GM21390 (cell line): ENCODE results near the gene MLLT10.
"Not testable (repeated sequence)": the region's sequence is repeated elsewhere in the genome, so short reads cannot be mapped to it uniquely, and the experiment has no call there.

Source experiments
- ATAC-seq: cut with Tn5 transposase; IDR thresholded peaks from one replicate; pipeline ENCODE4 v1.9.1; 2021; ENCODE audit not compliant: unreplicated experiment

The MLLT10 gene

DNA sequence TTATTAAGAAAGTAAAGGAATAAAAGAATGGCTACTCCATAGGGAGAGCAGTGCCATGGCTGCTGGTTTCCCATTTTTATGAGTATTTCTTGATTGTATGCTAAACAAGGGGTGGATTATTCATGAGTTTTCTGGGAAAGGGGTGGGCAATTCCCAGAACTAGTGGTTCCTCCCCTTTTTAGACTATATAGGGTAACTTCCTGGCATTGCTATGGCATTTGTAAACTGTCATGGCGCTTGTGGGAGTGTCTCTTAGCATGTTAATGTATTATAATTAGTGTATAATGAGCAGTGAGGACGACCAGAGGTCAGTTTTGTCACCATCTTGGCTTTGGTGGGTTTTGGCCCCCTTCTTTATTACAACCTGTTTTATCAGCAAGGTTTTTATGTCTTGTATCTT, 40.5 kb downstream of the MLLT10 start:
- ATAC-seq, result not testable (repeated sequence)

DNA sequence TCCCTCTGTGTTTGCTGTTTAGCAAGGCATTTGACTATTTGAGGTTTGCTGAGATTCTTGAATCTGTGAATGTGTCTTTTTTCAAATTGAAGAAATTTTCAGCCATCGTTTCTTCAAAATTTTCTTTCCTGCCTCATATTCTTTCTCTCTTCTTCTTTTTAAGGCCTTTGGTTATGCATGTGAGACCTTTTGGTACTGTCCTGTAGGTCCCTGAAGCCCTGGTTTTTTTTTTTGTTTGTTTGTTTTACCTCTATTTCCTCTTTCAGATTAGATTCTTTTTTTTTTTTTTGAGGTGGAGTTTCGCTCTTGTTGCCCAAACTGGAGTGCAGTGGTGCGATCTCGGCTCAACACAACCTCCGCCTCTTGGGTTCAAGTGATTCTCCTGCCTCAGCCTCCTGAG, 45.3 kb downstream of the MLLT10 start:
- no peak for ATAC-seq

DNA sequence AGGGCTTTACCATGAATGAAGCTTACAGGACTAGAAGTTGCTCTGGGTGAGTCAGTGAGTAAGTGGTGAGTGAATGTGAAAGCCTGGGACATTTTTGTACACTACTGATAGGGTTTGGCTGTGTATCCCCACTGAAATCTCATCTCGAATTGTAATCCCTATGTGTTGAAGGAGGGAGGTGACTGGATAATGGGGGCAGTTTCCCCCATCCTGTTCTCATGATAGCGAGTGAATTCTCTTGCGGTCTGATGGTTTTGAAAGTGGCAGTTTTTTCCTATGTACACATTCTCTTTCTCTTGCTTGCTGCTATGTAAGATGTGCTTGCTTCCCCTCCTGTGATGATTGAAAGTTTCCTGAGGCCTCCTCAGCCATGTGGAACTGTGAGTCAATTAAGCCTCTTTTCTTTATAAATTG, 47.4 kb downstream of the MLLT10 start:
- peak; percentile 78 for ATAC-seq

DNA sequence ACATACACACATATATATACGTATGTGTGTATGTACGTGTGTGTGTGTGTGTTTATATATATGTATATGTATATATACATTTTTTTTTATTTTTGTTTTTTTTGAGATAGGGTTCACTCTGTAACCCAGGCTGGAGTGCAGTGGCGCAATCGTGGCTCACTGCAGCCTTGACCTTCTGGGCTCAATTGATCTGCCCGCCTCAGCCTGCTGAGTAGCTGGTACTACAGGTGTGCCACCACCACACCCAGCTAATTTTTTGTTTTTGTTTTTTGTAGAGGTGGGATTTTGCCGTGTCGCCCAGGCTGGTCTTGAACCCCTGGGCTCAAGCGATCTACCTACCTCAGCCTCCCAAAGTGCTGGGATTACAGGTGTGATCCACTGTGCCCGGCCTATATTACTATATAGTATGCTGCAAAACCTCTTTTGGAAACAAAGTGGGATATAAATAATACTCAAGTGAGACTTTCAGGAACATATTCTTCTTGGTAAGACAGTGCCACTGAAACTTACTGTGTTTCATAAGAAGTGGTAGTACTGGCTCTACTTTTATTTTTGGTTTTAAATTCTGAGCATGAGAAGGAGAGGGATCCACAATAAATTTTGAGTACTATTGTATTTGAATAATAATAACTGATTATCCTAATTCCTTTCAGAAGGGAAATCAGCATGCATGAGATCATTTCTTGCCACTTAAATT, 51.0 kb downstream of the MLLT10 start:
- no peak for ATAC-seq

DNA sequence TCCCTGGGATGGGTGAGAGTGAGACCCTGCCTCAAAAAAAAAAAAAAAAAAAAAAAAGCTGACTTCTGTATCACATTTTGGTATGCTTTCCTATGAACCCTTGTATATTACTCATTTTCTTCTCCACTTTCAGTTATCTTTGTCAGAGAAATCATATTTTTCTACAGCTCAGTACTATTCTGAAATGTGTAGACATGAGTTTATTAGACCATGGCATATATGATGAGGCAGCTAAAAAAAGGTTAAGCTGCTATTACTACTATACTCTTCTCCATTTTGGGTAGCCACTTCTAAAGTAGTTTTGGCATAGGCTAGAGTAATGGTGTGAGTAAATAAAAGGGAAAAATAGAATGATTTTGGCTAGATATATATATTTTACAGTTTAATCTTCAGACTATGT, 53.4 kb downstream of the MLLT10 start:
- no peak for ATAC-seq

DNA sequence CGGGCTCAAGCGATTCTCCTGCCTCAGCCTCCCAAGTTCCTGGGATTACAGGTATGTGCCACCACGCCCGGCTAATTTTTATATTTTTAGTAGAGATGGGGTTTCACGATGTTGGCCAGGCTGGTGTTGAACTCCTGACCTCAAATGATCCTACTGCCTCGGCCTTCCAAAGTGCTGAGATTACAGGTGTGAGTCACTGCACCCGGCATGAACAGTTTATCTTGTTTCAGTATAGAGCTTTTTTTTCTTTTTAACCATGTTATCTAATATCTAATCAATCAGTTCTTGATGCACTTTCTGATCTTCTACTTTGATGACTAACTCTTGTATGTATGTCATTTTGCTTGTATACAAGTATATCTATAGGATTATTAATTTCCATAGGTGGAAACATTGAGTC, 54.1 kb downstream of the MLLT10 start:
- ATAC-seq, result not testable (repeated sequence)

DNA sequence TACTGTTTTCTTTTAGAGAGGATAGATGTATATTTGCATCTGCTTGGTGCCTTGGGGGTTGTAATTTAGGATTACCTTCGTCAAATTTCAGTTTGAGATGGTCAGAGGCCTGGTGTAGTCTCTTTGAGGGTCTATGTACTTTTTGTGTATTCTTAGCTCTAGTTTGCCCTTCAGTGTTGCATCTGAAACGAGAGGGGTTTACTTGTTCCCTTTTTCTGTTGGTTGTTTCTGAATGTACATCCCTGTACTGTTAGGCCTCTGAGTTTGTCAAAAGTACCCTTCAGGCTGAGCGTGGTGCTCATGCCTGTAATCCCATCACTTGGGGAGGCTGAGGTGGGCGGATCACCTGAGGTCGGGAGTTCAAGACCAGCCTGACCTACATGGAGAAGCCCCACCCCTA, 60.0 kb downstream of the MLLT10 start:
- ATAC-seq, result no peak

DNA sequence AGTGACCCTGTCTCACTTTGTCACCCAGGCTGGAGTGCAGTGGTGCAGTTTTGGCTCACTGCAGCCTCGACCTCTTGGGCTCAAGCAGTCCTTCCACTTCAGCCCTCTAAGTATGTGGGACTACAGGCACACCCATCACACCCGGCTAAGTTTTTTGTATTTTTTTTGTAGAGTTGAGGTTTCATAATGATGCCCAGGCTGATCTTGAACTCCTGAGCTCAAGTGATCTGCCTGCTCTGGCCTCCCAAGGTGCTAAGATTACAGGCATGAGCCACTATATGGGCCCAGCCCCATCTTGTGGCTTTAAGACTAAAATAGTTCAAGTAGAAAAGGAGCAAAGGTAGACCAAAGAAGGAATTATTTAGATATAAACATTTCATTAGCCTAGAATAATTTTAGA, 65.5 kb downstream of the MLLT10 start:
- ATAC-seq, result no peak

DNA sequence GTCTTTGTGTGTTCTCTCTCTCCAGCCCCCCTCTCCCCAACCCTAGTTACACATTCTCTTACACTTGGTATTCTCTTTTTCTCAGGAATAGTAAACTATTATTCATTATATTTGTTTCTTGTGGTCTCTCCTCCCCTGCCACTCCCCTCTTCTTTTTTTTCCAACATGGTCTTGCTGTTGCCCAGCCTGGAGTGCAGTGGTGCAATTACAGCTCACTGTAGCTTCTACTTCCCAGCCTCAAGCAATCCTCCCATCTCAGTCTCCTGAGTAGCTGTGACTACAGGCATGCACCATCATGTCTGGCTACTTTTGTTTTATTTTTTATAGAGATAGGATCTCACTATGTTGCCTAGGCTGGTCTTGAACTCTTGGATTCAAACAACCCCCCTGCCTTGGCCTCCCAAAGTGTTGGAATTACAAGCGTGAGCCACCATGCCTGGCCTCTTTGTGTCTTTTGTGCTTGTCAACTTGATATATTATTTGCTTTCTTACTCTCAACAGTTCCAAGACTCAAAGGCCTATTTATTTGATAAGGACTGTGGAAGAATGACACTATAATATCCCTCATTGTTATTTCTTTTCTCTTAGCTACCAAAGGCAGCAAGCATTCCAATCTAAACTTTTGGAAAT, 66.9 kb downstream of the MLLT10 start:
- no peak for ATAC-seq

DNA sequence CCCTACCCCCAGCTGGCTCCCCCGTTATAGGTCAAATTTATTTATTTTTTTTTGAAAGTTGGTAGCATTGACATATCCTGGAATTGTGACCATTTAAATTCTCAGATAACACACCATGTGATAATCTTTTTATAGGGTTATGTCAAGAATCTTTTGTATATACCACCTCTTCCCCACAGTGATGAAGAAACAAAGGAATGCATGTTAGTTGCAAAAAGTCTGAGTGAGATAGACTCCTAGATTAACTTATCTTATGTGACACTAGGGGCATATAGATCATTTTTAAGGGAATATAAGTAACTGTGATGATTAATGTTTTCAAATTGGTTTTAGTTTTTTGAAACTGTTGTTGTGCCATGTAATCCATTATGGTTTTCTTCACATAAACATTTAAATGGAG, 68.3 kb downstream of the MLLT10 start:
- no peak for ATAC-seq

DNA sequence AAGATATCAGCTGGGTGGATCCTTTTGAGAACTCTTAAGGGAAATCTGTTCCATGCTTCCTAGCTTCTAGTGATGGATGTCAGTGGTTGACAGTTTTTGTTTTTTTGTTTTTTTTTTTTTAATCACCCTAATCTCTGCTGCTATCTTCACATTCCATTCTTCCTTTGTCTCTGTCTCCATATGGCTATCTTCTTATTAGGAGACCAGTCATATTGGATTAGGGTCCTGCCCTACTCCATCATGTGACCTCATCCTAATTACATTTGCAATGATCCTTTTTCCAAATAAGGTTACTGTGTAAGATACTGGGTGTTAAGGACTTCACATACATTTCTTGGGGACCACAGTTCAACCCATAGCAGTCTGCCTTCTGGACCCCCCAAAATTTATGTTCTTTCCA, 69.7 kb downstream of the MLLT10 start:
- ATAC-seq, result no peak

DNA sequence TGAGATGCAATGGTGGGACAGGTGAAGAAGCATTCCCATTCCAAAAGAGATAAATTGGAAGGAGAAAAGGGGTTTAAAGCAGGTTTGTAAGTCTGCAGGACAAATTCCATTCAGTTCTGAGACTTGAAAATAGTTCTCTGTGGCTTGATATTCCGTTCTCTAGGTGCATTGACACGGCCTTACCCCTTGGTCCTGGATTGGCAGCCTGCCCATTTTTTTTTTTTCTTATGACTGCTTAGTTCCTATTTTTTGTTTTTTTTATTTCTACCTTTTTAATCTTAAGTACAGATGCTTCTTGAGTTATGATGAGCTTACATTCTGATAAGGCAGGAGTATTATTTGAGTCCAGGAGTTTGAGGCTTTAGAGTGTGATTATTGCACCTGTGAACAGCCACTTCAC, 70.6 kb downstream of the MLLT10 start:
- no peak for ATAC-seq

DNA sequence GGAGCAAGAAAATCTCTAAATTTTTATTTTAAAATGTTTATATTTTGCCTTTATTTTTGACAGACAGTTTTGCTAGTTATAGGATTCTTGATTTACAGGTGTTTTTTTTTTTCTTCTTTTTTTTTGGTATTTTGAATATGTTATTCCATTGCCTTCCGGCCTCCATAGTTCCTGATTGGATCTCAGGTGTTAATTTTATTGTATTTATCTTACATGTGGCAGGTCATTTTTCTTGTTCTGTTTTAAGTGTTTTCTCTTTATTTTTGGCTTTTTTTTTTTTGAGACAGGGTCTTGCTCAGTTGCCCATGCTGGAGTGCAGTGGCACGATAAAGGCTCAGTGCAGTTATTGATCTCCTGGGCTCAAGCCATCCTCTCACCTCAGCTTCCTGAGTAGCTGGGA, 73.9 kb downstream of the MLLT10 start:
- ATAC-seq, result no peak

DNA sequence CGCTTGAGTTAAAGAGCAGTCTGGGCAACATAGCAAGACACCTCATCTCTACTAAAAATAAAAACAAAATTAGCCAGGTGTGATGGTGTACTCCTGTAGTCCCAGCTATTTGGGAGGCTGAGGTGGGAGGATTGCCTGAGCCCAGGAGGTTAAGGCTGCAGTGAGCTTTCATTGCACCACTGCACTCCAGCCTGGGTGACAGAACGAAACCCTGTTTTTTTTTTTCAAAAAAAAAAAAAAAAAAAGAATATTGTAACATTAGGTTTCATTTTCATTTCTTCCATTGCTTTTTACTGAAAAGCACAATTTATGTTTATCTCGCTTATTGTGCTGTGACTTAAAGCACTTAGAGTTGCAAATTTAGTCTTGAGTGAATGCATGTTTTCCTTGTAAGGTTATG, 80.0 kb downstream of the MLLT10 start:
- ATAC-seq, result no peak

DNA sequence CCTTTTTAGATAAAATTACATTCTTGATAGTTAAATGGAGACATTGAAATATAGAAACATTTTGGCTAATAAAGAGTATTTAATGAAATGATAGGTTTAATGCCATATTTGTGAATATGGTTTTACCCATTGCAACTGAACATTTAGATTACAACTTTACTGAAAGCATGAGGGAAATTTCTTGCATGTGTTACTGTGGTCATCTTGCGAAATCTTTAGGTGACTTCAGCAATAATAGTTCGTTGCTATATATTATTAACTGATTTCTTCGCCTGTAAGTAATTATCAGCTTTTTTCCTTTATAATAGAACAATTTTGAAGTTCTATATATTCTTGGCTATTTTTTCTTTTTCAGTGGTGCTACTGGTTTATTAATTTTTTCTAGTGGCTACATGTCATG, 83.2 kb downstream of the MLLT10 start:
- no peak for ATAC-seq

DNA sequence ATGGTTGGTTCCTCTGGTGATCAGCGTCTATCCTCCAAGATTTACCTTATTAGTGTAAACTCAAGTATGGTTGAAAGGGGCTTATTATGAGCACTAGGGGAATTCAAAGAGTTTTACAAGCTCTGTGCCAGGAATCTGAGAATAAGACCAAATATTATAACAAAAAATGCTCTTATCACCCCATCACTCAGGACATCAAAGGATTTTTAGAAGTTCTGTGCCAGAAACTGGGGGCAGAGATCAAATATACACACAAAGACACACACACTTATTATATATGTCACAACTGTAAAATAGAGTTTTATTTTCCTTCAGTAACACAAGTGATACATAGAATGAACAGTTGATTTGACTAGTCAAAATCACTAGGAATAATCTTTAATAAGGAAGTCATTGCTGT, 89.3 kb downstream of the MLLT10 start:
- ATAC-seq, result no peak

DNA sequence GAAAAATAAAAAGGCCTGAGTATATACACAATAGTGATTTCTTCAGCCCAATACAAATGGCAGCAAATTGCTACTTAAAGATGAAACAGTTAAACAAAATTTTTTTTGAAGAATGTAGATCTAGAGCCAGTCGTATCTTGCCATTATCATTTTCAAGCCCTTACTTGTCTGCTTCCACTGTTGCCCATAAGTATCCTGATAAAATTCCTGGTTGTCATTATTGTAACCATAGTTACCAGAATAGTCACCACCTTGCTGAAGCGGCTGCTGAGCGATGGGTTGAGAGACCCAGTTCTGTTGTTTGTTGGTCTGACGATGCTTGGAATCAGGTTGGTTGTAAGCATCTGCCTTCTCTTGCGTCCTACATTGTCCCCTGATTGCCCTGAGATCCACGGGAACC, 90.4 kb downstream of the MLLT10 start:
- not testable (repeated sequence) for ATAC-seq

DNA sequence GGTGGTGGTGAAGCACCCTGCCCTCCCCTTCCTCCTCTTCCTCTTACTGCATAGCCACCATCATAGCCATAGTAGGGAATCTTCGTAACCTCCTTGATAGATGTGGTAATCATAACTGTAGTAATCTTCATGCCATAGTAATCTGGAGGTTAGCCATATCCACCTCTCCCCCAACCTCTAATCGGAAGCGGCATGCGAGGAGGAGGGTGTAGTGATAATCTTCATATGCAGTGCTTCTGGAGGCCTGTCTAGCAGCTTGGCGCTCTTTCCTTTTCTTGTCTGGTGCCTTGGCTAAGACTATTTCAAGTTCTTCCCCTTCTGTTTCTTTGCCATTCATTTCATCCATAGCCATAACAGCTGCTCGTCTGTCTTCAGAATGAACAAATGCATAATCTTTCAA, 90.9 kb downstream of the MLLT10 start:
- no peak for ATAC-seq

DNA sequence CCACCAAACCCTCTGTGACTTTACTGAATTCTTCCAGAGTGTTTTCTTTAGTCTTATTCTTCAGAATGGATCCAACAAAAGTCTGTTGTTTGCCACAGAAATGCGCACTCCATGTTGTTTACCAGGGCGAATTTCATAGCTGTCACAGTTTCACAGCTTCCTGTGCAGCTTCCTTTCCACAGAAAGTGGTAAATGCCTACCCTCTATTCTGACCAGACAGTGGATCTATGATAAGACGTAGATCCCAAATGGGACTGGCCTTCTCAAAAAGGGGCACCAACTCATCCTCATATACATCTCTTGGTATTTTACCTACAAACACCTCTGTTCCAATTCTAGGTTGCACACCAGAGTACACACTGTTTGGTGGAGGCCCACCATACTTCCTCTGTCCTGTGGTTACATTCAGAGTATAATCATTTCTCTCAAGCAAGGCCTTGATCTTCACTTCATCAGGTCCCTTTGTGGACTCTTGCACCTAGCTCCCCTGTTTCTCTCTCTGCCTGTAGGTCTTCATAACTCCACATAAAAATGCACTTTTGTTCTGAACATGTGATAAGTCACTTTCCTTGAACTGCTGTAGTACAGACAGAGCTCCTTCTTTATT, 91.7 kb downstream of the MLLT10 start:
- no peak for ATAC-seq

DNA sequence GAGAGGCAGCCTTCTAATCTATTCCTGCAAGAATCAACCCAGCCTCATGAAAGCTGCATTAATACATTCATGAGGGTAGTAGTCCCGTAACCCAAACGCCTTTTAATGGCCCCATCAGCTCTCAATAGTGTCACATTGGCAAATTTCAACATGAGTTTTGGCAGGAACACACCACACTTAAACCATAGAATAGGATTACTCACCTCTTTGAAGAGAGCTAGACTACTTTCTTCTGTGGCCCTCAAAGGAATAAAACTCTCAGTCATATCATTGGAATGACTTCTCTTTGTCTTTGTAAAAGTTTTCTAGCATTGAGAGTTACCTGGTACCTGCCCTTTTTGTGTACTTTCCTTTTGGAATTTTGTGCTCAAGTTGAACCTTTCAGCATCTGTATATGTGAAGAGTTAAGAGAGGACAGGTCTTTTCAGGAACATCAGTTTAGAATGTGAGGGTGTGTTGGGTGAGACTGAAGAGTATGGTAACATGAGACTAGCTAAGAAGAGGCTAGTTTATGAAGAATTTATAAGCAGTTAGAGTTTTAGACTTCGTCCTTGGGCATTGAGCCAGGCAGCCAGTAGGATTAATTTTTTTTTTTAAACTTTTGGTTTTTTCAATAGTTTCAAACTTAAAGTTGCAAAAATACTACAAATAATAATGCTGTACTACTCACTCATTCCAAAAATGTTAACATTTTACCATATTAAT, 92.6 kb downstream of the MLLT10 start:
- ATAC-seq, result no peak

DNA sequence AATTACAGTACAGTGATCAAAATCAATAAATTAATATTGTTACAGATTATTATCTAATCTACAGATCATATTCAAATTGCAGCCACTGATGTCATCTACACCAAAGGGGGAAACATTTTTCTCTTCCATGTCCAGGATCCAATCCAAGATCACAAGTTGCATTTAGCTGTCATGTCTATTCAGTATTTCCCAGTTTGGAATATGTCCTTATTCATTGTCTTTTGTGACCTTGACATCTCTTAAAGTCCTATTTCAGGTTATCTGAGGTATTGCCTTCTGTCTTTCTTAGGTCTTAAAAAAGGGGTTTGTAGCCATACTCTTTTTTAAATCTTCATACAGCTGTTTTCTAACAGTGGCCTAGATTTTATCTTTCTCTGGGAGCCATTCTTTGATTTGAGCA, 93.3 kb downstream of the MLLT10 start:
- ATAC-seq, result no peak

DNA sequence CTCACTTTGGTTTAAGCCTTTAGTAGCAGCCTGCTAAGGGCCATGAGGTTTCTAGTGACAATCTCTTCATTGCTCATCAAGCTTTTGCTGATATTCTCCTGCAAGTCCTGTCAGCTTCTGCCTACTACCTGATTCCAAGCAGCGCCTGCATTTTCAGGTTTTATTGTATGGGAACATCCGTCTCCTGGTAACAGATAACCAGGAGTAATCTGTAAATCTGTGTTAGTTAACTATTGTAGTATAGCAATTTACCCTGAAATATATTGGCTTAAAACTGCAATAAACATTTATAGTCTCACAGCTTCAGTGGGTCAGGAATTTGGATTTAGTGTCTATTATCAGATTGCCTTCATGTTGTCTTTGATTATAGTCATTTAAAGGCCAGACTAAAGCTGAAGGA, 94.0 kb downstream of the MLLT10 start:
- ATAC-seq, result no peak
